ENCODE data around the gene TMC4.
"Not testable (repeated sequence)": the region's sequence is repeated elsewhere in the genome, so short reads cannot be mapped to it uniquely, and the experiment has no call there.

The TMC4 gene

GRCh38 chr19:54203151-54203611 lies 30.2 kb upstream of the TMC4 start:
- DNase-seq (ENCODE audit: low read depth in 2 of 2): no peak

- DNase-seq (ENCODE audit: low read depth in 2 of 2): no peak
These were observed 29.0 kb upstream of the TMC4 start for GRCh38 chr19:54201980-54202379.

GRCh38 chr19:54201172-54201701 lies 28.3 kb upstream of the TMC4 start:
- DNase-seq (ENCODE audit: low read depth in 2 of 2): no peak

- no peak for DNase-seq (ENCODE audit: low read depth in 2 of 2)
These were observed 26.4 kb upstream of the TMC4 start for GRCh38 chr19:54199401-54199800.

GRCh38 chr19:54197121-54197520 lies 24.2 kb upstream of the TMC4 start:
- no peak for DNase-seq (ENCODE audit: low read depth in 2 of 2)

GRCh38 chr19:54196536-54196935 lies 23.6 kb upstream of the TMC4 start:
- no peak for DNase-seq (ENCODE audit: low read depth in 2 of 2)

- not testable (repeated sequence) for DNase-seq (ENCODE audit: low read depth in 2 of 2)
These were observed 21.5 kb upstream of the TMC4 start for GRCh38 chr19:54194463-54194862.

- no peak for DNase-seq (ENCODE audit: low read depth in 2 of 2)
These were observed 20.1 kb upstream of the TMC4 start for GRCh38 chr19:54193011-54193410.

GRCh38 chr19:54191811-54192453 lies 19.0 kb upstream of the TMC4 start:
- no peak for DNase-seq (ENCODE audit: low read depth in 2 of 2)

- DNase-seq (ENCODE audit: low read depth in 2 of 2): peak; percentile 65 to 68
These were observed 18.3 kb upstream of the TMC4 start, which contains the start of gene TSEN34 for GRCh38 chr19:54191011-54191810. Gene TSEN34 (plus strand): TSS chr19:54191308. CDS start chr19:54191365, 57 bp downstream.

- DNase-seq (ENCODE audit: low read depth in 2 of 2): peak; percentile 99
These were observed 17.6 kb upstream of the TMC4 start for GRCh38 chr19:54190503-54191010.

- peak; percentile 100 for DNase-seq (ENCODE audit: low read depth in 2 of 2)
These were observed 17.0 kb upstream of the TMC4 start for GRCh38 chr19:54189735-54190502.

- DNase-seq (ENCODE audit: low read depth in 2 of 2): no peak
These were observed 16.3 kb upstream of the TMC4 start, which contains the start of gene MBOAT7 for GRCh38 chr19:54189145-54189734. Gene MBOAT7 (minus strand): TSS chr19:54189580. CDS start chr19:54188508, 1,072 bp downstream.

GRCh38 chr19:54188215-54188871 lies 15.4 kb upstream of the TMC4 start:
- DNase-seq (ENCODE audit: low read depth in 2 of 2): no peak

GRCh38 chr19:54186934-54187381 lies 14.0 kb upstream of the TMC4 start:
- DNase-seq (ENCODE audit: low read depth in 2 of 2): no peak

GRCh38 chr19:54186351-54186750 lies 13.4 kb upstream of the TMC4 start:
- DNase-seq (ENCODE audit: low read depth in 2 of 2): no peak

- DNase-seq (ENCODE audit: low read depth in 2 of 2): no peak
These were observed 10.5 kb upstream of the TMC4 start for GRCh38 chr19:54183431-54183830.

- not testable (repeated sequence) for DNase-seq (ENCODE audit: low read depth in 2 of 2)
These were observed 8.9 kb upstream of the TMC4 start for GRCh38 chr19:54181894-54182293.

GRCh38 chr19:54180691-54181091 lies 7.7 kb upstream of the TMC4 start:
- DNase-seq (ENCODE audit: low read depth in 2 of 2): no peak

GRCh38 chr19:54179921-54180461 lies 7.0 kb upstream of the TMC4 start:
- no peak for DNase-seq (ENCODE audit: low read depth in 2 of 2)
